Endothelial cell of umbilical vein (primary cell): ENCODE data around the gene ID2. TPM values are rescaled to one million over a fixed set of nuclear protein-coding genes. Genes with fewer than 3 reads are reported as not detected.

Experiments
- BruUV-seq: library from RNA; stranded (reverse); fragments of 400-500 nt; replicated peaks from 2 replicates; lab custom pipeline; 2021; lab: Mats Ljungman, UMichigan
- CTCF ChIA-PET: fragments of 300-600, 350-600 bp; sonication (Branson Sonifier 250); formaldehyde crosslinking; loops from one replicate; lab custom pipeline; 2021; ENCODE audit warnings: antibody characterized with exemption, inconsistent platforms; lab: Charles Lee
- POLR2A ChIA-PET: fragments of 300-600, 350-600 bp; sonication (Branson Sonifier 250); formaldehyde crosslinking; loops from one replicate; lab custom pipeline; 2021; ENCODE audit warnings: antibody characterized with exemption, inconsistent platforms; lab: Charles Lee
- DNase-seq: peaks from one replicate; pipeline ENCODE4 v3.0.0-alpha.2; 2011; ENCODE audit warnings: low read depth, low spot score
- FAIRE-seq: peaks from 2 replicates; lab custom pipeline; 2011; peaks lifted over from hg19 to GRCh38; lab: Jason Lieb, UNC
- H2AFZ ChIP-seq: 2 replicates; pipeline ENCODE4 v1.6.0; 2012; ENCODE audit warnings: low read depth, low read length, control low read depth, inconsistent platforms
- H3K27ac ChIP-seq: 2 replicates; pipeline ENCODE4 v1.5.1; 2011; ENCODE audit warnings: low read depth, mild to moderate bottlenecking, control low read depth, low read length, moderate library complexity; ENCODE audit not compliant: insufficient read depth
- H3K27me3 ChIP-seq, 2 experiments: 2 replicates each; pipeline versions ENCODE4 v1.6.0 to v1.6.1; 2011; ENCODE audit warnings: low read length in 2 of 2, mixed read lengths in 1 of 2; ENCODE audit not compliant: control insufficient read depth in 2 of 2, insufficient read depth in 2 of 2
- H3K36me3 ChIP-seq, 2 experiments: 2 replicates in 1 of 2; 3 replicates in 1 of 2; pipeline ENCODE4 v1.5.1; 2011; ENCODE audit warnings: low read length in 2 of 2, mild to moderate bottlenecking in 1 of 2, moderate library complexity in 1 of 2; ENCODE audit not compliant: control insufficient read depth in 2 of 2, insufficient read depth in 2 of 2; ENCODE audit errors: extremely low read depth in 1 of 2
- H3K4me1 ChIP-seq: 3 replicates; pipeline ENCODE4 v1.5.1; 2011; ENCODE audit warnings: mild to moderate bottlenecking, low read length; ENCODE audit not compliant: control insufficient read depth, insufficient read depth; ENCODE audit errors: extremely low read depth
- H3K4me2 ChIP-seq: 2 replicates; pipeline ENCODE4 v1.6.1; 2011; ENCODE audit warnings: low read length, control low read depth, mixed read lengths; ENCODE audit not compliant: insufficient read depth
- H3K4me3 ChIP-seq, 3 experiments: fragments of 200-600 bp in 1 of 3; sonication (generic), shearing (Covaris generic) in 1 of 3; replicated peaks in 1 of 3; 2 replicates each; pipeline ENCODE4 v1.5.1; 2011 to 2016; ENCODE audit warnings: control low read depth in 3 of 3, low read length in 3 of 3, mild to moderate bottlenecking in 2 of 3, inconsistent platforms in 1 of 3, low read depth in 1 of 3, moderate library complexity in 1 of 3; ENCODE audit not compliant: insufficient read depth in 1 of 3
- H3K79me2 ChIP-seq: 2 replicates; pipeline ENCODE4 v1.6.0; 2012; ENCODE audit warnings: low read length, inconsistent platforms; ENCODE audit not compliant: control insufficient read depth, insufficient read depth
- H3K9ac ChIP-seq: replicated peaks from 2 replicates; pipeline ENCODE3; 2011; ENCODE audit warnings: low read length, control low read depth; ENCODE audit not compliant: insufficient read depth; ENCODE audit errors: extremely low read depth
- H3K9me1 ChIP-seq: replicated peaks from 3 replicates; pipeline ENCODE4 v1.6.0; 2011; ENCODE audit warnings: mild to moderate bottlenecking, low read length; ENCODE audit not compliant: control insufficient read depth, insufficient read depth; ENCODE audit errors: extremely low read depth
- H3K9me3 ChIP-seq: replicated peaks from 2 replicates; pipeline ENCODE4 v1.5.1; 2012; ENCODE audit warnings: low read length, inconsistent platforms; ENCODE audit not compliant: control insufficient read depth, insufficient read depth
- H4K20me1 ChIP-seq: replicated peaks from 2 replicates; pipeline ENCODE3; 2011; ENCODE audit warnings: mild to moderate bottlenecking, low read length; ENCODE audit not compliant: control insufficient read depth, insufficient read depth; ENCODE audit errors: extremely low read depth
- CTCF ChIP-seq, 2 donors: IDR thresholded peaks; 1 replicate in 1 of 2; 2 replicates in 1 of 2; pipeline ENCODE4 v1.5.1; 2011; ENCODE audit warnings: low read length in 2 of 2, mild to moderate bottlenecking in 2 of 2, moderate library complexity in 2 of 2, control low read depth in 1 of 2, inconsistent platforms in 1 of 2, low read depth in 1 of 2; ENCODE audit not compliant: insufficient read depth in 1 of 2; ENCODE audit errors: extremely low read depth in 1 of 2
- EZH2 ChIP-seq: IDR thresholded peaks from 2 replicates; pipeline ENCODE4 v1.6.1; 2012; ENCODE audit warnings: borderline replicate concordance, low read depth, mild to moderate bottlenecking, moderate library complexity, low read length, inconsistent platforms; ENCODE audit not compliant: severe bottlenecking
- GATA2 ChIP-seq: IDR thresholded peaks from 2 replicates; pipeline ENCODE4 v1.7.0; 2011; ENCODE audit warnings: low read depth, mild to moderate bottlenecking, moderate library complexity, mixed read lengths, low read length; ENCODE audit not compliant: insufficient read length, insufficient read depth
- JUN ChIP-seq: IDR thresholded peaks from 2 replicates; pipeline ENCODE4 v1.6.1; 2011; ENCODE audit warnings: borderline replicate concordance, low read depth; ENCODE audit not compliant: insufficient read length, insufficient read depth
- MYC ChIP-seq: IDR thresholded peaks from one replicate; pipeline ENCODE4 v1.6.1; 2011; ENCODE audit warnings: mild to moderate bottlenecking, low read depth, low read length
- dilution Hi-C: fragments of 300-500 bp; cut with MboI; formaldehyde crosslinking; loops from one replicate; pipeline ENCODE4 v1.15.0; 2019; ENCODE audit warnings: low sequenced_read_pairs; ENCODE audit not compliant: extremely low pct_ligation_motif_present
- intact Hi-C: fragments of 100-400 bp; cut with micrococcal nuclease; formaldehyde crosslinking; loops from one replicate; pipeline ENCODE4 v1.10.0; 2022
- polyA plus RNA-seq, 4 experiments: library from polyadenylated mRNA; depleted of rRNA in 3 of 4; stranded (reverse) in 3 of 4; unstranded in 1 of 4; fragments of >200 nt; gene quantifications; 2 replicates each; pipeline versions ENCODE4 v1.2.1 to v1.2.3, GENCODE V29; 2011 to 2012; ENCODE audit warnings: missing spikeins in 1 of 4
- total RNA-seq: library from RNA; stranded (reverse); gene quantifications from 2 replicates; pipeline ENCODE4 v1.2.3, GENCODE V29; 2021

The ID2 gene
- total and polyA plus RNA-seq, 2 donors (not counting 3 experiments of a cell fraction or from before 2014, with no cell fraction given), result 4.1 to 29.1 TPM

DNA sequence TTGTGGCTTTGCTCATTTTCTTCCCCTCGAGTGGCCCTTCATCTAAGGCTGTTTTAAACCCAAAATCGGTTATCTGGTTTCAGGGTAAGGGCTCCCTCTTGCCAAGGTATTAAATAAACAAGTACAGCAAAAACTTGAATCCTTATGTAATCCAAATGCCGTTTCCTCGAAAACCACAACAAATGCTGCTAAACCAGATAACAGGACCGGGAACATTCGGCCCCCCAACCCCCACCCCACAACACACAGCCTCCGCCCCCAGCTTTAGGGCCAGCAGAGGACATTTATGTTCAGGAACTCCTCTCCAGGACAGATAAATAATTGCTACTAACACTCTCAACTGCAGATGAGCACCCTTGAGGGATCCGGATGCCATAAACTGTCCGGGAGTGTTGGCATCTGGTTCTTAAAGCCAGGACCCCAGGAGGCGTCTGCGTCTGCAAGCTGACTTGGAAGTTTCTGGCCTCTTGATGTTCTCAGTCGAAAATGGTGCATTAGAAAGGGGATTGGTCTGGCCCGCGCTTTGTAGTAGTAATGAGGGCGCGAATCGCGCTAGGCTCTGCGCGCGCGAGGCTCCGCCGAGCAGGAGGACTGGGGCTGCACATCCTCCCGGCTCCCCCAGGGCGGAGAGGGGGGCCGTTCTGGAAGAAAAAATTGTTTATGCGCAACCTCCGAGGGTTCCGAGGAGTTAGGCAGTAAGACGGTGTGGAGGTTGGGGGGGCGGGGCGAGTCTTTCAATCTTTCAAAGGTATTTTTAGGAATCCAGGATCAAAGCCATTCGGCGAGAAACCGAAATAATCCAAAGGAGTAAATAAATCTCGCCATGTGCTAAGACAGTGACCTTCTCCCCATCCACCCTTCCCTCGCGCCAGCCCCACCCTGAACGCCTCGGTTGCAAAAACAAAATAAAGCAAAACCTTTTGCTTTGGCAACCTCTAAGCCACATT is 3.9 kb upstream of the ID2 start:
- dilution Hi-C loops (no loop called here), intact Hi-C loops (loop anchor here (5.0 kb wide), 3 partner anchors 96 to 1761 kb away; partner anchors contain the start of gene RNF144A)
- Histone ChIP-seq H3K9me3 (no peaks in the 10 kb centered on the region), H2AFZ (peak overlapping the region; percentile 59), H4K20me1 (no peaks in the 10 kb centered on the region), H3K9ac (peak overlapping the region; percentile 54), H3K36me3 (no peaks in the 10 kb centered on the region), H3K27me3 (peaks cover 14 to 27% of the 10 kb centered on the region in 2 experiments), H3K4me3 (peak overlapping the region; percentile 9 to 28 (median 24)), H3K4me2 (peak overlapping the region; percentile 53), H3K9me1 (no peaks in the 10 kb centered on the region), H3K79me2 (no peaks in the 10 kb centered on the region), H3K4me1 (peaks cover 52% of the 10 kb centered on the region), H3K27ac (peak overlapping the region; percentile 42)
- peak; percentile 8 for FAIRE-seq
- ChIA-PET CTCF (interaction anchor here (1.4 to 5.1 kb wide), 3 partner anchors 15 to 1251 kb away, joined by 5 to 66 read pairs (median 7); no protein-coding TSS in a partner anchor), POLR2A (no interaction called here)
- peak; percentile 51 for DNase-seq
- BruUV-seq, result no TSS peak
- TF ChIP-seq JUN, result no peak
- TF ChIP-seq CTCF (IDR thresholded peaks at IDR 0.05; ENCODE audit: extremely low read depth in 1 of 2, insufficient read depth in 1 of 2, low read depth in 1 of 2, low read length in 2 of 2), result no peak
- TF ChIP-seq GATA2, result no peak
- no peak for TF ChIP-seq MYC
- TF ChIP-seq EZH2, result no peak
